Neutrophil (primary cell): ENCODE results near the gene RGS11.

Experiments
- H3K27ac ChIP-seq: fragments of 200-600 bp; sonication (generic); 2 replicates; pipeline ENCODE4 v1.5.1; 2016; ENCODE audit warnings: mild to moderate bottlenecking, moderate library complexity
- H3K27me3 ChIP-seq: fragments of 200-600 bp; sonication (generic); 2 replicates; pipeline ENCODE4 v1.6.0; 2016; ENCODE audit warnings: mild to moderate bottlenecking
- H3K36me3 ChIP-seq: fragments of 200-600 bp; sonication (generic); 2 replicates; pipeline ENCODE4 v1.5.1; 2017
- H3K4me1 ChIP-seq, 2 experiments: fragments of 200-600 bp in 1 of 2; sonication (generic) in 1 of 2; 1 replicate in 1 of 2; 2 replicates in 1 of 2; pipeline versions ENCODE4 v1.5.1 to v1.6.1; 2013 to 2016; ENCODE audit warnings: low read depth in 1 of 2, low read length in 1 of 2, mild to moderate bottlenecking in 1 of 2, moderate library complexity in 1 of 2; ENCODE audit not compliant: control insufficient read depth in 1 of 2, insufficient read depth in 1 of 2
- H3K4me3 ChIP-seq, 2 experiments: fragments of 200-600 bp in 1 of 2; sonication (generic) in 1 of 2; 1 replicate in 1 of 2; 2 replicates in 1 of 2; pipeline ENCODE4 v1.5.1; 2013 to 2016; ENCODE audit warnings: low read depth in 1 of 2, low read length in 1 of 2, mild to moderate bottlenecking in 1 of 2, moderate library complexity in 1 of 2
- H3K9me3 ChIP-seq: fragments of 200-600 bp; sonication (generic); 2 replicates; pipeline ENCODE4 v1.5.1; 2016
- TF ChIP-seq, protein P1 (sequence below): fragments of 200-600 bp; sonication (generic); IDR thresholded peaks from 2 replicates; pipeline ENCODE4 v1.5.1; 2016; ENCODE audit warnings: antibody characterized with exemption

RGS11 gene

DNA sequence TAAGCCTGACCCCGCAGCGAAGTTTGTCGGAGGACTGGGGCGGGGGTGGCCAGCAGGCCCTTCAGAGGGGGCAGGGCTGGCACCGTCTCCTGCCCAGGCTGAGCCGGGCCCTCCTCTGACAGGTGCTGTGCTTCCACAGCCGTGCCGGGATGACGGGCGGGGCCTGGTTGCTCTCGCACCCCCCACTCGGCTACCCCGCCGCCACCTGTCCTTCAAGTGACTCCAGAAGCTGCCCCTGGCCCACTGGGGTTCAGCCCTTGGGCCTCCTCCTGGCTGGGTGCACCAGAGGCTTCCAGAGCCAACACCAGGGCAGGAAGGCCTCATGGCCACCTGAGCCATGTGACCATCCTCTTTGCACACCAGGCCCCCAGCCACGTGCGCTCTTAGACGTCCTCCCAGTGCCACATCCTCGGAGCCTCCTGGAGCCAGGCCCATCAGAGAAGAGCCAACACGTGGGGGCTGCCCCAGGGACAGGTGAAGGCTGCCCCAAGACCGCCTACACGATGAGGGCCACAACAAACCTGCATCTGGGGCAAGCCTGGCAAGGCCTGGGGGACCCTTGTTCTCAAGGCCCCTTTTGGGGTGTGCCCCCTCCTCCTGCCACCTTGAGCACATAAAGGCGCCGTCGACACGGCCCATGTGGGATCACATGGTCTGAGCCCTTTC is 14.4 kb upstream of the RGS11 start:
- H3K36me3 ChIP-seq, result peaks cover 80% of the 10 kb centered on the region

DNA sequence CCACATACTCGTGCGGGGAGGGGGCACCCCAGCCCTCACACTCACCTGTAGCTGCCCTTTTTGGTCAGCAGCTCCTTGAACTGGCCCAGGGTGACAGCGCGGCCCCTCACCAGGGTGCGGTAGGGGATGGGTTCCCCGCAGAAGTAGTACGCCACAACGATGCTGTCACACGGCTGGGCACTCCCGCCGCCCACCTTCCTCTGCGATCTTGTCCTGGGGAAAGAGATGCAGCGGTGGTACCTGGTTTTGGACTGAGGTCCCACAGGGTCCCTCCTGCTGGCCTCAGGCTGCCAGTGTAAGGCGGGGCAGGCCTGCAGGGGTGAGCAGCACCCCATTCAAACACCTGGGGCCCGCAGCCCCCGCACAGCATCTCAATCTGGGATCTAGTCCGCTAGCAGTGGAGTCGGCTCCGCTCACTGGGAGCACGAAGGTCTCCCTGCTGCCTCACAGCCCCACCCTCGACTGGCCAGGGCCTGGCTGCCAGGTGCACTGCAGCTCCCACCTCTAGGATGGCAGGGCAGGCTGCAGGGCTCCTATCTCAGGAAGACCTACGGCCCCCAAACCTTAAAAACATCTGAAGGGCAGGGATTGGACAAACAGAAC is 13.8 kb upstream of the RGS11 start:
- Histone ChIP-seq H3K27ac (no peak overlapping the region), H3K4me3 (no peak overlapping the region), H3K36me3 (peaks cover 80% of the 10 kb centered on the region), H3K9me3 (no peaks in the 10 kb centered on the region), H3K4me1 (no peaks in the 10 kb centered on the region), H3K27me3 (no peaks in the 10 kb centered on the region)
- TF ChIP-seq, protein P1, sequence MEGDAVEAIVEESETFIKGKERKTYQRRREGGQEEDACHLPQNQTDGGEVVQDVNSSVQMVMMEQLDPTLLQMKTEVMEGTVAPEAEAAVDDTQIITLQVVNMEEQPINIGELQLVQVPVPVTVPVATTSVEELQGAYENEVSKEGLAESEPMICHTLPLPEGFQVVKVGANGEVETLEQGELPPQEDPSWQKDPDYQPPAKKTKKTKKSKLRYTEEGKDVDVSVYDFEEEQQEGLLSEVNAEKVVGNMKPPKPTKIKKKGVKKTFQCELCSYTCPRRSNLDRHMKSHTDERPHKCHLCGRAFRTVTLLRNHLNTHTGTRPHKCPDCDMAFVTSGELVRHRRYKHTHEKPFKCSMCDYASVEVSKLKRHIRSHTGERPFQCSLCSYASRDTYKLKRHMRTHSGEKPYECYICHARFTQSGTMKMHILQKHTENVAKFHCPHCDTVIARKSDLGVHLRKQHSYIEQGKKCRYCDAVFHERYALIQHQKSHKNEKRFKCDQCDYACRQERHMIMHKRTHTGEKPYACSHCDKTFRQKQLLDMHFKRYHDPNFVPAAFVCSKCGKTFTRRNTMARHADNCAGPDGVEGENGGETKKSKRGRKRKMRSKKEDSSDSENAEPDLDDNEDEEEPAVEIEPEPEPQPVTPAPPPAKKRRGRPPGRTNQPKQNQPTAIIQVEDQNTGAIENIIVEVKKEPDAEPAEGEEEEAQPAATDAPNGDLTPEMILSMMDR, result no peak

More for the DNA sequence above, 14.4 kb upstream of the RGS11 start:
- Histone ChIP-seq H3K9me3 (no peaks in the 10 kb centered on the region), H3K4me1 (no peaks in the 10 kb centered on the region), H3K4me3 (no peak overlapping the region), H3K27ac (no peak overlapping the region), H3K27me3 (no peaks in the 10 kb centered on the region)
- TF ChIP-seq, protein P1, result no peak

DNA sequence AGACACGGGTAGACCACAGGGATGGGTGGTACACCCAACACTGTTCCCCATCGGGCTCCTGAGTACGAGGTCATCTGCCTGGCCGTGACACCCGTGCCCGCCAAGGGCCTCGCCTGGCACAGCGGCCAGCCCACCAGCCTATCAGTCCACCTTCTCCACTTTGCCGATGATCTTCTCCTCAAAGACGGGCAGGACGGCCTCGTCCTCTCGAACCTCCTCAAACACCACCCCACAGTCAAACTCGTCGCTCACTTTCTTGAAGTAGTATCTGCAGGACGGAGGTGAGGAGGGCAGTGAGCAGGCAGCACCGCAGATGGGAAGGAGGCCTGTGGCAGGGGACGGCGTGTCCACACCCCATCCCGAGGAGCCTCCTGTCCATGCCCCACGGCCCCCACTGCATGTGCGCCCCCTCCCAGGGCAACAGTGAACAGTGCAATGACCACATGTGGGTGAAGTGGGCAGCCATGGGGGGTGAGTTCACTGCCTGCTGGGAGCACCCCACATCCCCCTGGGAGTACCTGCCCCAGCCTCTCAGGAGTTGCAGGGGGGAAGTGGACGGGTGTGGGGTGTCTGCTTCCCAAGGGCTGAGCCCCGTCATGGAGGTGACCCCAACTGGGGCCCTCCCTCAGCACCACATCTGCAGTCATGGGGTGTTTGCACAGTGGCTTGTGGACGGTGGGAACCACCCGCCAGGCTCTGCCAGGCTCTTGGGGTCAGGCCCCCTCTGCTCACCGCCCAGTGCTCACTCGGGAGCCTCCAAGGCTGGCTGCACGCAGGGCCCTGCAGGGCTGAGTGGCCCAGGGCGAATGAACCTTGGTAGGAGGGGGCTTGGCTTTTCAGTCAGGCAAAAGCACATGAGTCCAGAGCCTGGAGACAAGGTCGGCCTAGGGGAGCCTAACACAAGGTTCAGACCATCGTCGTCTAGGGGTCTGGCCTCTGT is 12.5 kb upstream of the RGS11 start:
- TF ChIP-seq, protein P1, result no peak
- Histone ChIP-seq H3K4me1 (no peaks in the 10 kb centered on the region), H3K9me3 (no peaks in the 10 kb centered on the region), H3K27ac (no peak overlapping the region), H3K36me3 (peaks cover 71% of the 10 kb centered on the region), H3K4me3 (no peak overlapping the region), H3K27me3 (peaks cover 3% of the 10 kb centered on the region)

DNA sequence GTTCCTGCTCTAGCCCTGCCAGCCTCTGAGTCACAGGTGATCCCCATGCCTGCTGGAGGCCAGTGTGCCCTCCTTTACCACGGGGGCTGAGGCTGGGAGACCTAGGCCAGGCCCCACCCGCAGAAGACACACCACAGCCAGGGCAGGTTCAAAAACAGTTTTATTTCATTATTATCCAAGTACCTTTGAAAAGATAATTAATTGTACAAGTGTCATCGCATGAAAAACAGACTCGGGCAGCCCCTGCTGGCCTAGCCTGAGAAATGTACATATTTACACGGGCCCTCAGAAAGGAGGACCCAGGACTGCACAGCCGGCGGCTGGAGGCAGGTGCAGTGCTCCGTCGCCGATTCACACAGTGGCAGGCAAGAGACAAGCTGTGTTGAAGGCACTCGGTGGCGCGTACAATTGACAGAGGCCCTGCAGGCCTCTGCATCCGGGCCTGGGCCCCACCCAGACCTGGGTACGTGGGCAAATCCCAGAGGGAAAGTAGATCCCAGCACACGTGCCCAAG is 11.6 kb upstream of the RGS11 start:
- TF ChIP-seq, protein P1, result no peak
- Histone ChIP-seq H3K36me3 (peaks cover 62% of the 10 kb centered on the region), H3K27me3 (peaks cover 12% of the 10 kb centered on the region), H3K9me3 (no peaks in the 10 kb centered on the region), H3K4me1 (no peaks in the 10 kb centered on the region), H3K27ac (no peak overlapping the region), H3K4me3 (no peak overlapping the region)

DNA sequence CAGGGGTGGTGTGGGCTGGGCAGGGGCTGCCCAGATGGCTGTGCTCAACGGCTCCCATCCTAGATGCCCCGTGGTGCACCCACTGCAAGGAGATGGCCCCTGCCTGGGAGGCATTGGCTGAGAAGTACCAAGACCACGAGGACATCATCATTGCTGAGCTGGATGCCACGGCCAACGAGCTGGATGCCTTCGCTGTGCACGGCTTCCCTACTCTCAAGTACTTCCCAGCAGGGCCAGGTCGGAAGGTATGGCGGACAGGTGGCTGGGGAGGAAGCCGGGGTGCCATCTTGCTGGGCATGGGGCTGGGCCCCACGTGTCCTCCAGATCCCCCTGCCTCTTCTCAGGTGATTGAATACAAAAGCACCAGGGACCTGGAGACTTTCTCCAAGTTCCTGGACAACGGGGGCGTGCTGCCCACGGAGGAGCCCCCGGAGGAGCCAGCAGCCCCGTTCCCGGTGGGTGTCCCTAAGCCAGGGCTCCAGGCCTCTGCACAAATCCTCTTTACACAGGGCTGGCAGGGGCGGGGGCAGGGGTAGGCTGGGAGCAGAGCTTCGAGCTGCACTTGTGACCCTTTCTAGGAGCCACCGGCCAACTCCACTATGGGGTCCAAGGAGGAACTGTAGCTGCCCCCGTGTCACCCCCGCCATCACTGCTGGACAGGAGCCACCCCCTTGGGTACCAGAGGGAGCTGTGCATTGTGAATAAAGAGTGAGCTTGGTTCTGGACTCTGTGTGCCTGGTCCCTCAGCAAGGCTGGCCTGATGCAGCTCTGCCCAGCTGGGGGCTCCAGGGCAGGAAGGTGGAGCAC is 10.9 kb upstream of the RGS11 start:
- Histone ChIP-seq H3K36me3 (peaks cover 55% of the 10 kb centered on the region), H3K4me3 (no peak overlapping the region), H3K9me3 (no peaks in the 10 kb centered on the region), H3K4me1 (no peaks in the 10 kb centered on the region), H3K27me3 (peaks cover 19% of the 10 kb centered on the region), H3K27ac (no peak overlapping the region)
- TF ChIP-seq, protein P1, result no peak
